ENCODE data around the gene NLRP5.

The NLRP5 gene

GRCh38 chr19:56079609-56080008, 93.0 kb downstream of the NLRP5 start:
- no peaks in the 10 kb centered on the region for H3K9me2 ChIP-seq (replicated peaks; ENCODE audit: control insufficient read depth, low read length)
- no peaks in the 10 kb centered on the region for H3K79me2 ChIP-seq (ENCODE audit: control insufficient read depth, low read length)
- TF ChIP-seq CTCF (IDR thresholded peaks at IDR 0.05; ENCODE audit: low read depth, low read length, poor library complexity, severe bottlenecking) (no peak), EZH2phosphoT487 (IDR thresholded peaks at IDR 0.05; ENCODE audit: borderline replicate concordance, low read length) (no peak)
- no peaks in the 10 kb centered on the region for H4K20me1 ChIP-seq (ENCODE audit: control insufficient read depth, insufficient read depth, low read depth, low read length)
- no peak overlapping the region for H3K27ac ChIP-seq (ENCODE audit: low read depth, low read length)
- no peak overlapping the region for H3K4me2 ChIP-seq (ENCODE audit: low read length)
- no peaks in the 10 kb centered on the region for H3K27me3 ChIP-seq (ENCODE audit: control insufficient read depth, low read length)
- peaks cover 18% of the 10 kb centered on the region for H3K4me1 ChIP-seq (ENCODE audit: control insufficient read depth, low read length)
- H3F3A ChIP-seq (ENCODE audit: control insufficient read depth, insufficient read depth): peaks cover 9% of the 10 kb centered on the region
- no peak overlapping the region for H3K4me3 ChIP-seq (ENCODE audit: low read length)
- no peaks in the 10 kb centered on the region for H3K9me3 ChIP-seq (ENCODE audit: control insufficient read depth, insufficient read depth, low read length)
- no peaks in the 10 kb centered on the region for H3K36me3 ChIP-seq (ENCODE audit: control insufficient read depth, low read length)

GRCh38 chr19:56080669-56081401, 94.3 kb downstream of the NLRP5 start:
- peak overlapping the region; percentile 88 for H3K4me3 ChIP-seq (ENCODE audit: low read length)
- peaks cover 18% of the 10 kb centered on the region for H3K4me1 ChIP-seq (ENCODE audit: control insufficient read depth, low read length)
- peak overlapping the region; percentile 91 for H3K27ac ChIP-seq (ENCODE audit: low read depth, low read length)
- H3K79me2 ChIP-seq (ENCODE audit: control insufficient read depth, low read length): no peaks in the 10 kb centered on the region
- no peaks in the 10 kb centered on the region; the same call in 1 of the 2 replicates for H3K36me3 ChIP-seq (ENCODE audit: control insufficient read depth, low read length)
- peaks cover 9% of the 10 kb centered on the region for H3F3A ChIP-seq (ENCODE audit: control insufficient read depth, insufficient read depth)
- peak overlapping the region; percentile 100 for H3K4me2 ChIP-seq (ENCODE audit: low read length)
- TF ChIP-seq EZH2phosphoT487 (IDR thresholded peaks at IDR 0.05; ENCODE audit: borderline replicate concordance, low read length) (no peak), CTCF (IDR thresholded peaks at IDR 0.05; ENCODE audit: low read depth, low read length, poor library complexity, severe bottlenecking) (peak; percentile 49)
- H3K9me2 ChIP-seq (replicated peaks; ENCODE audit: control insufficient read depth, low read length): no peaks in the 10 kb centered on the region
- no peaks in the 10 kb centered on the region for H3K9me3 ChIP-seq (ENCODE audit: control insufficient read depth, insufficient read depth, low read length)
- no peaks in the 10 kb centered on the region for H3K27me3 ChIP-seq (ENCODE audit: control insufficient read depth, low read length)
- no peaks in the 10 kb centered on the region for H4K20me1 ChIP-seq (ENCODE audit: control insufficient read depth, insufficient read depth, low read depth, low read length)

- Histone ChIP-seq H3K36me3 (ENCODE audit: control insufficient read depth, low read length) (peaks cover 3% of the 10 kb centered on the region; the same call in 1 of the 2 replicates), H3K27ac (ENCODE audit: low read depth, low read length) (no peak overlapping the region), H3K9me2 (replicated peaks; ENCODE audit: control insufficient read depth, low read length) (no peaks in the 10 kb centered on the region), H3F3A (ENCODE audit: control insufficient read depth, insufficient read depth) (peaks cover 9% of the 10 kb centered on the region), H3K4me2 (ENCODE audit: low read length) (no peak overlapping the region), H3K4me1 (ENCODE audit: control insufficient read depth, low read length) (peaks cover 18% of the 10 kb centered on the region), H3K4me3 (ENCODE audit: low read length) (no peak overlapping the region), H4K20me1 (ENCODE audit: control insufficient read depth, insufficient read depth, low read depth, low read length) (no peaks in the 10 kb centered on the region), H3K27me3 (ENCODE audit: control insufficient read depth, low read length) (no peaks in the 10 kb centered on the region), H3K79me2 (ENCODE audit: control insufficient read depth, low read length) (no peaks in the 10 kb centered on the region), H3K9me3 (ENCODE audit: control insufficient read depth, insufficient read depth, low read length) (no peaks in the 10 kb centered on the region)
- TF ChIP-seq CTCF (IDR thresholded peaks at IDR 0.05; ENCODE audit: low read depth, low read length, poor library complexity, severe bottlenecking): no peak
- TF ChIP-seq EZH2phosphoT487 (IDR thresholded peaks at IDR 0.05; ENCODE audit: borderline replicate concordance, low read length): no peak
Observed at GRCh38 chr19:56083668-56084067, 97.1 kb downstream of the NLRP5 start.

All from DOHH2 (cell line).